Astrocyte of the cerebellum (primary cell): Measurements from ENCODE around the gene ERBIN.

Experiments used
- DNase-seq: peaks from one replicate; pipeline ENCODE4 v3.0.0-alpha.2; 2011; ENCODE audit warnings: low read depth
- H3K4me3 ChIP-seq: 2 replicates; pipeline ENCODE4 v1.5.1; 2011; ENCODE audit warnings: mild to moderate bottlenecking, low read depth, low read length, moderate library complexity
- CTCF ChIP-seq: IDR thresholded peaks from 2 replicates; pipeline ENCODE4 v1.5.1; 2012; ENCODE audit warnings: low read length, low read depth, moderate library complexity, mild to moderate bottlenecking; ENCODE audit errors: missing control alignments
- in situ Hi-C: cut with HindIII; loops from 2 replicates; pipeline ENCODE4 v1.10.0; 2017; ENCODE audit warnings: low sequenced_read_pairs

ERBIN gene

GRCh38 chr5:65925044-65925600 is 1.3 kb upstream of the ERBIN start:
- in situ Hi-C loops = no loop called here
- DNase-seq = peak; percentile 70
- no peak for TF ChIP-seq CTCF
- H3K4me3 ChIP-seq = peak overlapping the region; percentile 52

- in situ Hi-C loops = no loop called here
- peak overlapping the region; percentile 77 for H3K4me3 ChIP-seq
- peak; percentile 59 for DNase-seq
- TF ChIP-seq CTCF = peak; percentile 28
Observed at GRCh38 chr5:65925601-65926275, 637 bp upstream of the ERBIN start.

GRCh38 chr5:65926893-65927292 is 518 bp downstream of the ERBIN start:
- TF ChIP-seq CTCF = no peak
- in situ Hi-C loops = no loop called here
- no peak for DNase-seq
- peak overlapping the region; percentile 77 for H3K4me3 ChIP-seq

- peak; percentile 40 for DNase-seq
- peak overlapping the region; percentile 77 for H3K4me3 ChIP-seq
- no peak for TF ChIP-seq CTCF
- in situ Hi-C loops = no loop called here
Observed at GRCh38 chr5:65927503-65928321, 1.3 kb downstream of the ERBIN start.

- in situ Hi-C loops = no loop called here
- TF ChIP-seq CTCF = no peak
- peak overlapping the region; percentile 77 for H3K4me3 ChIP-seq
- DNase-seq = no peak
Observed at GRCh38 chr5:65928322-65928752, 2.0 kb downstream of the ERBIN start.

GRCh38 chr5:65928860-65929259 is 2.5 kb downstream of the ERBIN start:
- in situ Hi-C loops = no loop called here
- peak overlapping the region; percentile 77 for H3K4me3 ChIP-seq
- no peak for TF ChIP-seq CTCF
- no peak for DNase-seq
